Progenitor cell of endocrine pancreas (in vitro differentiated cells): ENCODE results near the gene ANKRD13C. TPM values are rescaled to one million over a fixed set of nuclear protein-coding genes. Genes with fewer than 3 reads are reported as not detected.

ENCODE experiments used
- DNase-seq: peaks from one replicate; pipeline ENCODE4 v3.0.0; 2021; ENCODE audit warnings: low spot score; ENCODE audit not compliant: unreplicated experiment
- H3K27ac Mint-ChIP-seq: 2 replicates; pipeline ENCODE4 v1.8.0; 2021; ENCODE audit warnings: mild to moderate bottlenecking, moderate library complexity, mixed read lengths
- H3K27me3 Mint-ChIP-seq: 2 replicates; pipeline ENCODE4 v1.8.0; 2021; ENCODE audit warnings: mixed read lengths
- H3K36me3 Mint-ChIP-seq: 2 replicates; pipeline ENCODE4 v1.8.0; 2022; ENCODE audit warnings: mixed read lengths; ENCODE audit not compliant: insufficient read depth
- H3K4me1 Mint-ChIP-seq: 2 replicates; pipeline ENCODE4 v1.8.0; 2021; ENCODE audit warnings: low read depth, mixed read lengths
- H3K4me3 Mint-ChIP-seq: 2 replicates; pipeline ENCODE4 v1.8.0; 2021; ENCODE audit warnings: low read depth, mild to moderate bottlenecking, moderate library complexity, mixed read lengths
- H3K9me3 Mint-ChIP-seq: 2 replicates; pipeline ENCODE4 v1.8.0; 2021; ENCODE audit warnings: low read depth, mixed read lengths
- CTCF ChIP-seq: fragments of 200-600 bp; sonication (generic); IDR thresholded peaks from one replicate; pipeline ENCODE4 v1.5.0; 2021; ENCODE audit warnings: antibody characterized with exemption, mild to moderate bottlenecking; ENCODE audit not compliant: unreplicated experiment
- long read RNA-seq: library from polyadenylated mRNA; unstranded; transcript quantifications from one replicate; pipeline ENCODE4 v2.0.0, GENCODE V29; 2020
- total RNA-seq: library from RNA; stranded (reverse); gene quantifications from 2 replicates; pipeline ENCODE4 v1.2.1, GENCODE V29; 2021

The ANKRD13C gene
- 19.6 and 21.5 TPM in 2 replicates for total RNA-seq
- long read RNA-seq, full-length matches to known transcripts = 27 of 74 reads
- long read RNA-seq, partial matches to known transcripts = 10 of 74 reads
- long read RNA-seq, other reads (novel, unspliced or antisense) = 37 of 74 reads

GRCh38 chr1:70354332-70355110 is at the start of gene ANKRD13C:
ANKRD13C (minus strand) TSS chr1:70354722; CDS start chr1:70354408, 314 bp downstream.
- peaks cover 16% of the 10 kb centered on the region for H3K4me1 Mint-ChIP-seq
- peak; percentile 82 for DNase-seq

GRCh38 chr1:70403759-70404158 is 49.2 kb upstream of the ANKRD13C start:
- Mint-ChIP-seq H3K9me3 (no peaks in the 10 kb centered on the region), H3K4me1 (no peaks in the 10 kb centered on the region), H3K27ac (no peak overlapping the region), H3K27me3 (peaks cover 3% of the 10 kb centered on the region), H3K4me3 (no peak overlapping the region), H3K36me3 (no peaks in the 10 kb centered on the region)
- TF ChIP-seq CTCF = no peak
- DNase-seq = no peak

More at GRCh38 chr1:70354332-70355110, at the start of gene ANKRD13C:
- no peaks in the 10 kb centered on the region for H3K27me3 Mint-ChIP-seq
- no peaks in the 10 kb centered on the region for H3K9me3 Mint-ChIP-seq
- peaks cover 1% of the 10 kb centered on the region for H3K36me3 Mint-ChIP-seq
- peak within 1 kb of the TSS; percentile 99 for H3K27ac Mint-ChIP-seq
- TF ChIP-seq CTCF = peak; percentile 26
- peak within 1 kb of the TSS; percentile 93 for H3K4me3 Mint-ChIP-seq

GRCh38 chr1:70401974-70402373 is 47.5 kb upstream of the ANKRD13C start:
- no peaks in the 10 kb centered on the region for H3K4me1 Mint-ChIP-seq
- DNase-seq = no peak
- peaks cover 6% of the 10 kb centered on the region for H3K27me3 Mint-ChIP-seq
- no peaks in the 10 kb centered on the region for H3K9me3 Mint-ChIP-seq
- no peak for TF ChIP-seq CTCF
- no peaks in the 10 kb centered on the region for H3K36me3 Mint-ChIP-seq
- no peak overlapping the region for H3K27ac Mint-ChIP-seq
- no peak overlapping the region for H3K4me3 Mint-ChIP-seq

DNA sequence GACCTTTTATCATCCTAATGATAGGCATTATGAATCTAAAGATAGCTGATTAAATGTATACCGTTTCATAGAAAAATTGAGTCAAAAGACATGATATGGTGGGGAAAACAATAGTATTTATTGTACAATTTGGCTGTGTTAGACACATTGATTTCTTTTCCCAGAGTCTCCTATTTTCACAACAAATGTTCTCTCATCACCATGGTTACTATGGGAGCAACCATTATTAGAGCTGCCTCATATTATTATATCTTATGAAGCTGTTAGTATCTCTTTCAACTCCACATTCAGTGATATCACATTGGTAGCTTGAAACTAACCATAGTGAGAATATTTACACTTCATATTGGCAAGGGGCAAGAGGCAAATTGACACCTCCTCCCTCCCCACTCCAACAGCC is 45.8 kb upstream of the ANKRD13C start:
- no peaks in the 10 kb centered on the region for H3K4me1 Mint-ChIP-seq
- H3K4me3 Mint-ChIP-seq = no peak overlapping the region
- H3K27ac Mint-ChIP-seq = no peak overlapping the region
- peaks cover 6% of the 10 kb centered on the region for H3K27me3 Mint-ChIP-seq
- no peaks in the 10 kb centered on the region for H3K9me3 Mint-ChIP-seq
- no peak for DNase-seq
- TF ChIP-seq CTCF = no peak
- H3K36me3 Mint-ChIP-seq = no peaks in the 10 kb centered on the region

- Mint-ChIP-seq H3K27me3 (peaks cover 3% of the 10 kb centered on the region), H3K27ac (no peak overlapping the region), H3K4me3 (no peak overlapping the region), H3K36me3 (no peaks in the 10 kb centered on the region), H3K4me1 (no peaks in the 10 kb centered on the region), H3K9me3 (peaks cover 3% of the 10 kb centered on the region)
- no peak for DNase-seq
- TF ChIP-seq CTCF = no peak
These were observed 42.5 kb upstream of the ANKRD13C start for GRCh38 chr1:70397013-70397412.
